Esophagus muscularis mucosa (tissue), 4 donors: Measurements from ENCODE around the gene NECTIN1.

ENCODE experiments used
- CTCF ChIP-seq, 3 experiments: fragments of 200-600 bp in 2 of 3; fragments of 450-650 bp in 1 of 3; sonication (generic) in 2 of 3; IDR thresholded peaks; one replicate each; pipeline ENCODE4 v1.5.1; 2017 to 2019; ENCODE audit warnings: antibody characterized with exemption in 3 of 3, mild to moderate bottlenecking in 2 of 3, moderate library complexity in 1 of 3
- EP300 ChIP-seq: sonication (generic); formaldehyde crosslinking; IDR thresholded peaks from one replicate; pipeline ENCODE4 v1.6.1; 2017; ENCODE audit warnings: antibody characterized with exemption
- POLR2A ChIP-seq: fragments of 450-650 bp; IDR thresholded peaks from one replicate; pipeline ENCODE4 v1.6.1; 2017; ENCODE audit warnings: antibody characterized with exemption, moderate library complexity, mild to moderate bottlenecking, low read depth

GRCh38 chr11:119750056-119750455 is 21.1 kb upstream of the NECTIN1 start:
- TF ChIP-seq EP300 (no peak), POLR2A (no peak), CTCF (IDR thresholded peaks at IDR 0.05) (no peak)
